BJ (cell line): ENCODE data around the gene SGK1. TPM values are rescaled to one million over a fixed set of nuclear protein-coding genes. Genes with fewer than 3 reads are reported as not detected.
"Not testable (repeated sequence)": the region's sequence is repeated elsewhere in the genome, so short reads cannot be mapped to it uniquely, and the experiment has no call there.

ENCODE experiments used
- CTCF ChIA-PET: fragments of 350-600 bp; formaldehyde crosslinking; extraction: SDS; loops from one replicate; lab custom pipeline; 2021; ENCODE audit warnings: antibody characterized with exemption, inconsistent platforms; lab: Yijun Ruan, JAX
- POLR2A ChIA-PET: fragments of 300-600 bp; sonication (Branson Sonifier 250); formaldehyde crosslinking; extraction: SDS; loops from one replicate; lab custom pipeline; 2021; ENCODE audit warnings: antibody characterized with exemption; lab: Charles Lee
- DNase-seq: peaks from one replicate; pipeline ENCODE4 v3.0.0-alpha.2; 2011; ENCODE audit warnings: low read depth
- H3K27me3 ChIP-seq: 2 replicates; pipeline ENCODE4 v1.6.0; 2011; ENCODE audit warnings: low read length; ENCODE audit not compliant: control insufficient read depth, insufficient read depth
- H3K36me3 ChIP-seq: 2 replicates; pipeline ENCODE4 v1.5.1; 2011; ENCODE audit warnings: low read length; ENCODE audit not compliant: control insufficient read depth, insufficient read depth
- H3K4me3 ChIP-seq: 2 replicates; pipeline ENCODE4 v1.5.1; 2011; ENCODE audit warnings: low read depth, mild to moderate bottlenecking, control low read depth, low read length
- polyA plus RNA-seq: library from polyadenylated mRNA; depleted of rRNA; stranded (reverse); fragments of >200 nt; gene quantifications from 2 replicates; pipeline ENCODE4 v1.2.3, GENCODE V29; 2011
- TF ChIP-seq, protein P1 (sequence below): IDR thresholded peaks from 2 replicates; pipeline ENCODE4 v1.5.1; 2011; ENCODE audit warnings: low read depth, mild to moderate bottlenecking, control low read depth, inconsistent platforms, low read length, moderate library complexity; ENCODE audit not compliant: insufficient read depth

Gene SGK1
- polyA plus RNA-seq, 1 experiment: 179 TPM

DNA sequence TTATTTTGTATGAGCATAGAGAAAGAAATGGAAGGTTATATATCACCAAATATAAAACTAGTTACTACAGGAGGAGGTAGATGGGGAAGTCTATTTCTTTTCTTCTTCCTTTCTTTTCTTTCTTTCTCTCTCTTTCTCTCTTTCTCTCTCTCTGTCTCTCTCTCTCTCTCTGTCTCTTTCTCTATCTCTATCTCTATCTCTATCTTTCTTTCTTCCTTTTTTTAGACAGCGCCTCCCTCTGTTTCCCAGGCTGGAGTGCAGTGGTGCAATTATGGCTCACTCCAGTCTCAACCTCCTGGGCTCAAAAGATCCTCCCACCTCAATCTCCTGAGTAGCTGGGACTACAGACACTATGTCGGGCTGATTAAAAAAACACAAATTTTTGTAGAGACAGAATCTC, 10.2 kb upstream of the SGK1 start:
- CTCF ChIA-PET: no interaction called here
- DNase-seq: no peak
- TF ChIP-seq, protein P1, sequence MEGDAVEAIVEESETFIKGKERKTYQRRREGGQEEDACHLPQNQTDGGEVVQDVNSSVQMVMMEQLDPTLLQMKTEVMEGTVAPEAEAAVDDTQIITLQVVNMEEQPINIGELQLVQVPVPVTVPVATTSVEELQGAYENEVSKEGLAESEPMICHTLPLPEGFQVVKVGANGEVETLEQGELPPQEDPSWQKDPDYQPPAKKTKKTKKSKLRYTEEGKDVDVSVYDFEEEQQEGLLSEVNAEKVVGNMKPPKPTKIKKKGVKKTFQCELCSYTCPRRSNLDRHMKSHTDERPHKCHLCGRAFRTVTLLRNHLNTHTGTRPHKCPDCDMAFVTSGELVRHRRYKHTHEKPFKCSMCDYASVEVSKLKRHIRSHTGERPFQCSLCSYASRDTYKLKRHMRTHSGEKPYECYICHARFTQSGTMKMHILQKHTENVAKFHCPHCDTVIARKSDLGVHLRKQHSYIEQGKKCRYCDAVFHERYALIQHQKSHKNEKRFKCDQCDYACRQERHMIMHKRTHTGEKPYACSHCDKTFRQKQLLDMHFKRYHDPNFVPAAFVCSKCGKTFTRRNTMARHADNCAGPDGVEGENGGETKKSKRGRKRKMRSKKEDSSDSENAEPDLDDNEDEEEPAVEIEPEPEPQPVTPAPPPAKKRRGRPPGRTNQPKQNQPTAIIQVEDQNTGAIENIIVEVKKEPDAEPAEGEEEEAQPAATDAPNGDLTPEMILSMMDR: no peak
- Histone ChIP-seq H3K27me3 (no peaks in the 10 kb centered on the region), H3K4me3 (no peak overlapping the region), H3K36me3 (no peaks in the 10 kb centered on the region)
- POLR2A ChIA-PET: no interaction called here

DNA sequence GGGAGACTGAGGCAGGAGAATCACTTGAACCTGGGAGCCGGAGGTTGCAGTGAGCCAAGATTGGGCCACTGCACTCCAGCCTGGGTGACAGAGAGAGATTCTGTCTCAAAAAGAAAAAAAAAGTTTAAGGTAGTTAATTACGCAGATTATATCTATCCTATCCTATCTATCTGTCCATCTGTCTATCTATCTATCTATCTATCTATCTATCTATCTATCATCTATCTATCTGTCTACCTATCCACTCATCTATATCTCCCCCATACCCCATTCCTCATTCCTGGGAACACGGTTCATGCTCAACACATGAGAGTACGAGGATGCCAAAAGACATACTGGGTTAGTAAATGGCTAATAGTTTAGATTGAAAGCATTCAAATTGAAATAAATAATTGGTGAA, 8.3 kb upstream of the SGK1 start:
- DNase-seq, CTCF ChIA-PET, H3K36me3 ChIP-seq, POLR2A ChIA-PET, H3K27me3 ChIP-seq, H3K4me3 ChIP-seq: not testable (repeated sequence)

DNA sequence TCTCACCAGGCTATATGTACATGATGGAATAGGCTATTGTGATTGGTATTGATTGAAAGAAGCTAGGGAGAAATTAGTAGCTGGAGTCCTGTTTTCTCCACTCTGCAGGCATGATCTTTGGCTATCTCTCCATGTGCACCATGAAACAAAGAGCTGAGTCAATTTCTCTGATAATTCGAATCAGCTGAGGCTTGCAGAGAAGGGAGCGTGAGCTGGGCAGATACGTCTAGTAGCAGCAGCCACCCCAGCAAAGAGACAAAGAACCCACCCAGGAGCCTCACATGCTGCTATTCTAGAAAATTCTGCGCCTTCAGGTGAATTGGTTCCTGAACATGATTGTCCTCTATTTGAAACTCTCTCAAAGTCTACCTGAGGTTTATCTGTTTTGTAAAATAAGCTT, 6.9 kb upstream of the SGK1 start:
- no peak overlapping the region for H3K4me3 ChIP-seq
- TF ChIP-seq, protein P1: no peak
- DNase-seq: no peak
- H3K27me3 ChIP-seq: no peaks in the 10 kb centered on the region
- POLR2A ChIA-PET: no interaction called here
- H3K36me3 ChIP-seq: no peaks in the 10 kb centered on the region
- CTCF ChIA-PET: no interaction called here

DNA sequence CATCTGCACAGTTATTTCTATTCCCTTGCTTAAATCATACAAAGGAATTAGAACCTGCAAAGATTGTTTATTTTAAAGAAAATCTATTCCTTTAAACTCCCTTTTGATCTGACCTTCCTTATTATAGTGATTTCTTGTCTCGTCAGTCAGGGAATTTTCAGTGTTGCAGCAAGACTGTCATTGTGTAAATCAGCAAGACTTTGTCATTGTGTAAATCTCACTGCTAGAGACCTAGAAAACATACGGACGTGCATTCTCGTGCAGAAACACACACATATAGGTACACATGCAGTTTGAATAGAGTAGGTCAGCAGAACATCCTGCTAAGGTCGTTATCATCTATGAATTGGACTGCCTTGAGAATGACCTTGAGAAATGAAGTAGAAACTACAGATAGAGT, 6.2 kb upstream of the SGK1 start:
- TF ChIP-seq, protein P1: no peak
- CTCF ChIA-PET: interaction anchor here (0.9 kb wide), 1 partner anchor 11 kb away, joined by 3 read pairs; no protein-coding TSS in a partner anchor
- POLR2A ChIA-PET: no interaction called here

DNA sequence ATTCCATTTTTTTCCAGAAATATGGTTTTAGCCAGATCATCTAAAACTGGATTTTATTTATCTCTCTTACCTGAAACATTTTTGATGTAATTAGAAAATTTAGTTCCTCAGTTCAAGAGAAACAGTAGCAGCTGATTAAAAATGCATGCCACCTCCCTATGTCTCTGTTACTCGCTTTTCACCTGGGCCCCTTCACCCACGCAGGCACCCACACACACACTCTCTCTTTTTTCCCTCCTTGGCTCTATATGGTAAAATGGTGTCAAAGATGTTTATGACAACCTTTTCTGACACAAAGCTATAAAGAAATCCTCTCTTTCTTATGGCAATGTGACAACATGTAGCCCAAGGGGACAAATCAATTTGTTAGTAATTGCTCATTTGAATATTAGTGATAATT, 5.8 kb upstream of the SGK1 start:
- no peak overlapping the region for H3K4me3 ChIP-seq
- ChIA-PET POLR2A (no interaction called here), CTCF (interaction anchor here (0.9 kb wide), 1 partner anchor 11 kb away, joined by 3 read pairs; no protein-coding TSS in a partner anchor)
- H3K36me3 ChIP-seq: no peaks in the 10 kb centered on the region
- no peak for DNase-seq
- TF ChIP-seq, protein P1: no peak
- H3K27me3 ChIP-seq: no peaks in the 10 kb centered on the region

More for the DNA sequence above, 6.2 kb upstream of the SGK1 start:
- no peaks in the 10 kb centered on the region for H3K36me3 ChIP-seq
- no peak overlapping the region for H3K4me3 ChIP-seq
- no peaks in the 10 kb centered on the region for H3K27me3 ChIP-seq
- no peak for DNase-seq

DNA sequence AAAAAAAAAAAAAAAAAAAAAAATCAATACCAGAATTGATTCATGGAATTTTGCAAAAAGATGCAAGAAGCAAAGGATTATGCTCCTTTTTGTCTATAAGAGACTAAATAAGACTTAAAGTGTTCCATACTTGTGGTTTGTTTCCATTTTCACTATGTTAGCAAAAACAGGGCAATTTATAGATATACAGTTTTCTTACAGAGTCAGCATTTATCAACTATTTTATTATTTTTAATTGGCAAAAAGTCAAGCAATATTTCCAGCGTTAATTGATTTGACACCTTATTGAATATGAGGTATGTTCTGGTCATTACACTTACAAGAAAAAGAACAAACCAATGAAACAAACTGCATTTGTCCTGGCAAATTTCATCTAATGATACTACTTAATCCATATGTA, 5.4 kb upstream of the SGK1 start:
- H3K4me3 ChIP-seq: no peak overlapping the region
- no peaks in the 10 kb centered on the region for H3K36me3 ChIP-seq
- ChIA-PET CTCF (interaction anchor here (0.9 kb wide), 1 partner anchor 10 kb away, joined by 3 read pairs; no protein-coding TSS in a partner anchor), POLR2A (no interaction called here)
- H3K27me3 ChIP-seq: no peaks in the 10 kb centered on the region
- DNase-seq: no peak
- TF ChIP-seq, protein P1: no peak
